Activated CD4-positive, CD25-positive, alpha-beta regulatory T cell (primary cell): ENCODE data around the gene CFL2.

ENCODE experiments used
- DNase-seq, 4 experiments: peaks; one replicate each; lab custom pipeline; 2025; lab: John Stamatoyannopoulos, UW

Gene CFL2

DNA sequence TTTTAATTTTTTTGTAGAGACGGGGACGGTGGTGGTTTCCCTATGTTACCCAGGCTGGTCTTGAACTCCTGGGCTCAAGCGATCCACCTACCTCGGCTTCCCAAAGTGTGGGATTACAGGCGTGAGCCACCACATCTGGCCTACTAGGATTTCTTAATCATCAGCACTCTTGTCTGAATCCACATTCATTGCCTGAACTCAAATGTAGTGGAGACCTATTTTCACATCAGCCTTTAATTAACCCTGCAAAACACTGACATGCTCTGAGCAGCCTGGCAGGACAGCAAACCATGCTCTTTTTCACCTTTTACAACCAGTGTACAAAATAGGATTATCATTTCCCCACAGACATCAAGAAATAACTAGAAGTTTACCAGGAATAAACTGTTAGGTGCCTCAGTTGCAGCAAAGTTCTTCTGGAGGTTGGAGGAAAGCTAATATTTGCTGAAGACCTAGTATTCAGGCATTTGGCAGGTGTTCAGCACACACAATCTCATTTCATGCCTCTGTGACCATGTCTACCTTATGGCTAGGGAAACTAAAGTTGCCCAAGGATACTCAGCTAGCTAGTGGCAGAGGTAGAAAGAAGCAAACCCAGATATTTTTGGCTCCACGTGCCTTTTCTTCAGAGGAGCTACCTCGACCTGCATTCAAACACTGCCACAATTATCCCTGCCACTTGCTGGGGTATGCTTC is 37.7 kb downstream of the CFL2 start:
- no peak for DNase-seq

DNA sequence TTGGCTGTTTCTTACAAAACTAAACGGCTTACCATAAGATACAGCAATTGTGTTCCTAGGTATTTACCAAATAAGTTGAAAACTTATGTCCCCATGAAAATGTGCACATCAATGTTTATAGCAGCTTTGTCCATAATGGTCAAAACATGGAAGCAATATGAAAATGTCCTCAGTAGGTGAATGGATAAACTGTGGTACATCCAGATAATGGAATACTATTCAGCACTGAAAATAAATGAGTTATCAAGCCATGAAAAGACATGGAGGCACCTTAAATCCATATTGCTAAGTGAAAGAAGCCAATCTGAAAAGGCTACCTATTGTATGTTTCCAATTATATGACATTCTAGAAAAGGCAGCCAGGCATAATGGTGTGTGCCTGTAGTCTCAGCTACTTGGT is 40.7 kb downstream of the CFL2 start:
- DNase-seq, result no peak

DNA sequence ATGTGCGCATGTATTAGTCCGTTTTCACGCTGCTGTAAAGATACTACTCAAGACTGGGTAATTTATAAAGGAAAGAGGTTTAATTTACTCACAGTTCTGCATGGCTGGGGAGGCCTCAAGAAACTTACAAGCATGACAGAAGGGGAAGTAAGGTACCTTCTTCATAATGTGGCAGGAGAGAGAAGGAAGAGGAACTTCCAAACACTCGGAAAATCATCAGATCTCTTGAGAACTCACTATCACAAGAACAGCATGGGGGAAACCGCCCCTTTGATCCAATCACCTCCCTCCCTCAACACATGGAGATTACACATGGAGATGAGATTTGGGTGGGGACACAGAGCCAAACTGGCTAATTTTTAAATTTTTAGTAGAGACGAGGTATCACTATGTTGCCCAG is 42.7 kb downstream of the CFL2 start:
- no peak for DNase-seq

GRCh38 chr14:34668111-34668510 is 46.3 kb downstream of the CFL2 start:
- DNase-seq, result no peak

DNA sequence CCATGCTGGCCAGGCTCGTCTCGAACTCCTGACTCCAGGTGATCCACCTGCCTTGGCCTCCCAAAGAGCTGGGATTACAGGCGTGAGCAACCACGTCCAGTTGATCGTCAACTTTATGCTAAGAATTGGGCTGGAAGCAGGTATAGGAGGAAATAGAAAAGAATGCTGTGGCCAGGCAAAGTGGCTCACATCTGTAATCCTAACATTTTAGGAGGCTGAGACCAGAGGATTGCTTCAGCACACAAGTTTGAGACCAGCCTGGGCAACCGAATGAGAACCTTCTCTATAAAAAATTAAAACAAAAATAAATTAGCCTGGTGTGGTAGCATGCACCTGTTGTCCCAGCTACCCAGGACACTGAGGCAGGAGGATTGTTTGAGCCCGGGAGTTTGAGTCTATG is 47.4 kb downstream of the CFL2 start:
- DNase-seq, result no peak

GRCh38 chr14:34665785-34666435 is 48.5 kb downstream of the CFL2 start:
- peak in 2 of 4 experiments; percentile 8 to 21 for DNase-seq

DNA sequence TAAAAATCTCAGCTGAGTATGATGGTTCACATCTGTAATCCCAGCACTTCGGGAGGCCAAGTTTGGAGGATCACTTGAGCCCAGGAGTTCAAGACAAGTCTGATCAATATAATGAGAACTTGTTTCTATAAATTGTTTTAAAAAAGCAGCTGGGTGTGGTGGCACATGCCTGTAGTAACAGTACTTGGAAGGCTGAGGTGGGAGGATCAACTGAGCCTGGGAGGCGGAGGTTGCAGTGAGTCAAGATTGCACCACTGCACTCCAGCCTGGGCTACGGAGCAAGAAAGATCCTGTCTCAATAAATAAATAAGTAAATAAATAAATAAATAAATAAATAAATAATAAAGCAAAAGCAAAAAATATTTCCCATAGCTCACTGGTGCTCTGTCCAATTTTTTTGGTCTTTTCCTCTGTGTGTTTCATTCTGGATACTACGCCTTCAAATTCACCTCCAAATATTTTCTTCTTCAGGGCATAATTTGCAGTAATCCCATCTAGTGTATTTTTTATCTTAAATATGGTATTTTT is 51.8 kb downstream of the CFL2 start:
- DNase-seq, result no peak

GRCh38 chr14:34660796-34661195 is 53.6 kb downstream of the CFL2 start:
- DNase-seq, result no peak
